Tibial artery (tissue), 4 donors: ENCODE results near the gene SEZ6L2.

Experiments used
- DNase-seq, 2 donors: peaks; one replicate each; pipeline ENCODE4 v3.0.0-alpha.2; 2019
- H3K27ac ChIP-seq, 2 donors: fragments of 200-600 bp; sonication (generic) in 1 of 2; 1 replicate in 1 of 2; 2 replicates in 1 of 2; pipeline ENCODE4 v1.5.1; 2018 to 2019; ENCODE audit warnings: mild to moderate bottlenecking in 1 of 2
- H3K27me3 ChIP-seq, 2 donors: fragments of 200-600 bp; sonication (generic) in 1 of 2; one replicate each; pipeline versions ENCODE4 v1.5.1 to v1.6.0; 2016 to 2019
- H3K36me3 ChIP-seq, 3 donors: fragments of 200-600 bp; sonication (generic) in 2 of 3; one replicate each; pipeline ENCODE4 v1.5.1; 2016 to 2019; ENCODE audit warnings: mild to moderate bottlenecking in 2 of 3
- H3K4me1 ChIP-seq, 4 donors: fragments of 200-600 bp; sonication (generic) in 2 of 4; 1 replicate in 3 of 4; 2 replicates in 1 of 4; pipeline ENCODE4 v1.5.1; 2016 to 2019
- H3K4me3 ChIP-seq, 2 donors: fragments of 200-600 bp; sonication (generic) in 1 of 2; 1 replicate in 1 of 2; 2 replicates in 1 of 2; pipeline ENCODE4 v1.5.1; 2018 to 2019; ENCODE audit warnings: mild to moderate bottlenecking in 2 of 2
- H3K9me3 ChIP-seq, 3 donors: fragments of 200-600 bp; sonication (generic) in 1 of 3; one replicate each; pipeline ENCODE4 v1.5.1; 2016 to 2019
- CTCF ChIP-seq, 2 experiments: fragments of 200-600 bp in 1 of 2; fragments of 450-650 bp in 1 of 2; IDR thresholded peaks; one replicate each; pipeline ENCODE4 v1.5.1; 2017 to 2019; ENCODE audit warnings: antibody characterized with exemption in 2 of 2, mild to moderate bottlenecking in 1 of 2, moderate library complexity in 1 of 2
- intact Hi-C: fragments of 100-400 bp; cut with DNase I; formaldehyde crosslinking; loops from one replicate; pipeline ENCODE4 v1.15.0; 2023; ENCODE audit warnings: low total_unique reads

The SEZ6L2 gene

DNA sequence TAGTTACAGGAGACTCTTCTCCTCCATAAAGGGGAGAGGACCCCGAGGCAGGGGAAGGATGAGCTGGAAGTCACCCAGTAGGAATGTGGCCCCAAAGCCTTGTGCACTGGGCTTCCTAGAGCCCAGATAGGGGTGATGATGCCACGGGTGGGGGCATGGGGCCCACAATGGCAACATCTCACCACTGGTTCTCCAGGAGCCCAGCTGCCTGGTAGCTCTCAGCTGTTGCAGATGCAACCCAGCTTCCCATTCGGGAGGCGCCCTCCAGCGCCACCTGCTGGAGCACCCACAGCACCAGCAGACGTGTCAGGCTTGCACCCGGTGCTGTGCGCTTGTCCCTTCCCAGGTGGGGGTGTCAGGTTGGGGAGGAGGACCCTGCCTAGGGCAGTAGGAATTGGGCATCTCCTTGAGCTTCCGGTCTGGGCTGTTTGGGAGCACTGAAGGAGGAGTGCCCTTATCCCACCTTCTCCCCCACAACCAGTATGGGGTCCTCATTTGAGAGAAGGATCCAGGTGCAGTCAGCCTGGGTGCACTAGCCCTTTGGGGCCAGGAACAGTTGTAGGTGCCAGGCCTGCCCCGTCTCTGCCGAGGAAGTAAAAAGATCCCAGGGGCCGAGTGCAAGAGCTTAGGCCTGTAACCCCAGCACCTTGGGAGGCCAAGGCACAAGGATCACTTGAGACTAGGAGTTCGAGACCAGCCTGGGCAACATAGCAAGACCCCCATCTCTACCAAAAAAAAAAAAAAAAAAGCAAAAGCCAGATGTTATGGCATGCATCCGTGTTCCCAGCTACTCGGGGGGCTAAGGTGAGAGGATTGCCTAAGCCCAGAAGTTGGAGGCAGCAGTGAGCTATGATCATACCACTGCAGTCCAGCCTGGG is 50.7 kb downstream of the SEZ6L2 start:
- Histone ChIP-seq H3K4me3 (no peak overlapping the region), H3K27me3 (no peaks in the 10 kb centered on the region), H3K4me1 (peaks cover 0 to 5% (median 0%) of the 10 kb centered on the region in 4 donors), H3K9me3 (no peaks in the 10 kb centered on the region), H3K27ac (no peak overlapping the region), H3K36me3 (peaks cover 32 to 44% (median 41%) of the 10 kb centered on the region in 3 donors)
- TF ChIP-seq CTCF (IDR thresholded peaks at IDR 0.05) = peak; percentile 78 to 91
- intact Hi-C loops = loop anchor here (5.0 kb wide), 1 partner anchor 151 kb away; no protein-coding TSS in a partner anchor
- peak; percentile 68 to 86 for DNase-seq

DNA sequence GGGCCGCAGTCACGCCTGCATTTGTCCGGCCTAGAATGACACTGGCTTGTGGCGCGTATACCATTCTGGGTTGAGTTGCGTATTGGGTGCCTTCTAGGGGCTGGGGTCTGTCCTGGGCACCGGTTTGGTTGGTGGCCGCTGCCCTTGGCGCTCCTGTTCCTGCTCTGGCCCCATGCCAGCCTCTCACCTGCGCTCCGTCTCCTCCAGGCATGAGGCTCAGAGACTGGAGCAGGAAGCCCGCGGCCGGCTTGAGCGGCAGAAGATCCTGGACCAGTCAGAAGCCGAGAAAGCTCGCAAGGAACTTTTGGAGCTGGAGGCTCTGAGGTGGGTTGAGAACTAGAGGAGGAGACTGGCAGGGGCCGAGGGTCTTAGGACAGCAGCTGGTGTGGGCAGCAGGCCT is 53.7 kb downstream of the SEZ6L2 start:
- DNase-seq = no peak
- no peak for TF ChIP-seq CTCF (IDR thresholded peaks at IDR 0.05)
- Histone ChIP-seq H3K9me3 (no peaks in the 10 kb centered on the region), H3K27ac (no peak overlapping the region), H3K4me1 (peaks cover 0 to 5% (median 0%) of the 10 kb centered on the region in 4 donors), H3K36me3 (peaks cover 51 to 74% (median 66%) of the 10 kb centered on the region in 3 donors), H3K4me3 (no peak overlapping the region), H3K27me3 (no peaks in the 10 kb centered on the region)
- intact Hi-C loops = loop anchor here (5.0 kb wide), 1 partner anchor 148 kb away; no protein-coding TSS in a partner anchor

GRCh38 chr16:29844575-29845331 is 54.6 kb downstream of the SEZ6L2 start:
- intact Hi-C loops = loop anchor here (5.0 kb wide), 1 partner anchor 147 kb away; no protein-coding TSS in a partner anchor
- no peak overlapping the region for H3K4me3 ChIP-seq
- H3K4me1 ChIP-seq = peaks cover 0 to 4% (median 0%) of the 10 kb centered on the region in 4 donors
- H3K36me3 ChIP-seq = peaks cover 60 to 83% (median 75%) of the 10 kb centered on the region in 3 donors
- DNase-seq = no peak
- H3K27me3 ChIP-seq = no peaks in the 10 kb centered on the region
- no peaks in the 10 kb centered on the region for H3K9me3 ChIP-seq
- TF ChIP-seq CTCF (IDR thresholded peaks at IDR 0.05) = no peak
- no peak overlapping the region for H3K27ac ChIP-seq

- no peaks in the 10 kb centered on the region for H3K27me3 ChIP-seq
- no peak for TF ChIP-seq CTCF (IDR thresholded peaks at IDR 0.05)
- no peaks in the 10 kb centered on the region for H3K4me1 ChIP-seq
- intact Hi-C loops = no loop called here
- DNase-seq = no peak
- no peak overlapping the region for H3K4me3 ChIP-seq
- no peaks in the 10 kb centered on the region for H3K9me3 ChIP-seq
- peaks cover 66 to 92% (median 83%) of the 10 kb centered on the region in 3 donors for H3K36me3 ChIP-seq
- H3K27ac ChIP-seq = no peak overlapping the region
These were observed 55.4 kb downstream of the SEZ6L2 start for GRCh38 chr16:29843931-29844330.

DNA sequence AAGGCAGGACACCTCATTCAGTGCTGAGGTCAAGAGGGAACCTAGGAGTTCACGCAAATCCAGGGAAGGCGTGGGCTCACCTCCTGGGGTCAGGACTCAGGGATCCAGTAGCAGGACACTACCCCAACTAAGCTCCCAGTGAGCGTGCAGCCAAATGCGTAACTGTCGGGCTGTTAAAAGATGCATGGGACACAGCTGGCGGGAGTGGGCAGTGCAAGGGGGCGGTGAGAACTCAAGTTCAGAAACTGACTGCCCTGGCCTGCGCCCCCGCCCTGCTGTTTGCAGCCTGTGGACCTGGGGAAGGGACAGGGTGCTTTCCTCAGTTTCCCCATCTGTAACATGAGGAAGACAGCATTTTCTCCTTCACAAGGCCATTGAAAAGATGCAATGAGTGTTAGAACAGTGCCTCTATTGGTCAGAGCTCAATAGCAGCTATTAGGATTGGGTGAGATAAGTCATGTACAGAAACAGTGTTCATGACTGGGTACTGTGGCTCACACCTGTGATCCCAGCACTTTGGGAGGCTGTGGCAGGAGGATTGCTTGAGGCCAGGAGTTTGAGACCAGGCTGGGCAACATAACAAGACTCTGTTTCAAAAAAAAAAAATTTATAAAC is 56.5 kb downstream of the SEZ6L2 start:
- no peaks in the 10 kb centered on the region for H3K4me1 ChIP-seq
- no peak for TF ChIP-seq CTCF (IDR thresholded peaks at IDR 0.05)
- no peaks in the 10 kb centered on the region for H3K9me3 ChIP-seq
- H3K4me3 ChIP-seq = no peak overlapping the region
- H3K36me3 ChIP-seq = peaks cover 75 to 100% (median 90%) of the 10 kb centered on the region in 3 donors
- intact Hi-C loops = no loop called here
- no peaks in the 10 kb centered on the region for H3K27me3 ChIP-seq
- DNase-seq = no peak
- H3K27ac ChIP-seq = no peak overlapping the region
